Astrocyte (in vitro differentiated cells and primary cell): ENCODE measurements around the gene ATP1A3. TPM values are rescaled to one million over a fixed set of nuclear protein-coding genes. Genes with fewer than 3 reads are reported as not detected.

ENCODE experiments used
- DNase-seq: peaks from one replicate; pipeline ENCODE4 v3.0.0-alpha.2; 2010; ENCODE audit warnings: low read depth
- FAIRE-seq: peaks from 2 replicates; lab custom pipeline; 2011; peaks lifted over from hg19 to GRCh38; lab: Jason Lieb, UNC
- H2AFZ ChIP-seq: 2 replicates; pipeline ENCODE4 v1.6.0; 2012; ENCODE audit warnings: low read depth, low read length, inconsistent platforms
- H3K27ac ChIP-seq: 2 replicates; pipeline ENCODE4 v1.5.1; 2011; ENCODE audit warnings: low read depth, low read length, inconsistent platforms
- H3K27me3 ChIP-seq: 2 replicates; pipeline ENCODE4 v1.6.0; 2011; ENCODE audit warnings: low read length, inconsistent platforms; ENCODE audit not compliant: insufficient read depth
- H3K36me3 ChIP-seq: 2 replicates; pipeline ENCODE4 v1.5.1; 2011; ENCODE audit warnings: low read length, inconsistent platforms; ENCODE audit not compliant: insufficient read depth
- H3K4me1 ChIP-seq: 2 replicates; pipeline ENCODE4 v1.5.1; 2011; ENCODE audit warnings: low read length, inconsistent platforms; ENCODE audit not compliant: insufficient read depth
- H3K4me2 ChIP-seq: 2 replicates; pipeline ENCODE4 v1.6.0; 2012; ENCODE audit warnings: low read length, inconsistent platforms
- H3K4me3 ChIP-seq: 2 replicates; pipeline ENCODE4 v1.5.1; 2011; ENCODE audit warnings: low read depth, mild to moderate bottlenecking, low read length, inconsistent platforms; ENCODE audit not compliant: insufficient read depth
- H3K79me2 ChIP-seq: 2 replicates; pipeline ENCODE4 v1.6.0; 2012; ENCODE audit warnings: mild to moderate bottlenecking, low read length, inconsistent platforms; ENCODE audit not compliant: insufficient read depth
- H3K9ac ChIP-seq: 2 replicates; pipeline ENCODE4 v1.6.0; 2012; ENCODE audit warnings: mild to moderate bottlenecking, low read length, inconsistent platforms
- H3K9me3 ChIP-seq: 2 replicates; pipeline ENCODE4 v1.5.1; 2012; ENCODE audit warnings: low read depth, mild to moderate bottlenecking, low read length, inconsistent platforms; ENCODE audit not compliant: insufficient read depth
- H4K20me1 ChIP-seq: 2 replicates; pipeline ENCODE4 v1.6.0; 2012; ENCODE audit warnings: low read length, inconsistent platforms; ENCODE audit not compliant: insufficient read depth
- H3K27ac Mint-ChIP-seq: one replicate; pipeline ENCODE4 v1.8.0; 2021; ENCODE audit warnings: mild to moderate bottlenecking, mixed read lengths; ENCODE audit not compliant: unreplicated experiment
- H3K27me3 Mint-ChIP-seq: one replicate; pipeline ENCODE4 v1.8.0; 2021; ENCODE audit warnings: low read depth, mixed read lengths; ENCODE audit not compliant: unreplicated experiment
- H3K36me3 Mint-ChIP-seq: one replicate; pipeline ENCODE4 v1.8.0; 2021; ENCODE audit warnings: low read depth, mixed read lengths; ENCODE audit not compliant: unreplicated experiment
- H3K4me1 Mint-ChIP-seq: one replicate; pipeline ENCODE4 v1.8.0; 2021; ENCODE audit warnings: low read depth, mixed read lengths; ENCODE audit not compliant: unreplicated experiment
- H3K4me3 Mint-ChIP-seq: one replicate; pipeline ENCODE4 v1.8.0; 2021; ENCODE audit warnings: mild to moderate bottlenecking, moderate library complexity, mixed read lengths; ENCODE audit not compliant: unreplicated experiment
- H3K9me3 Mint-ChIP-seq: one replicate; pipeline ENCODE4 v1.8.0; 2021; ENCODE audit warnings: mild to moderate bottlenecking, mixed read lengths; ENCODE audit not compliant: unreplicated experiment
- EZH2 ChIP-seq: IDR thresholded peaks from 2 replicates; pipeline ENCODE4 v1.6.1; 2012; ENCODE audit warnings: mild to moderate bottlenecking, low read length, inconsistent platforms; ENCODE audit not compliant: insufficient read depth
- total RNA-seq: library from RNA; stranded (reverse); gene quantifications from 2 replicates; pipeline ENCODE4 v1.2.1, GENCODE V29; 2021
- TF ChIP-seq, protein P1 (sequence below): IDR thresholded peaks from 2 replicates; pipeline ENCODE4 v1.5.1; 2011; ENCODE audit warnings: low read depth, mild to moderate bottlenecking, inconsistent platforms, low read length, moderate library complexity; ENCODE audit not compliant: insufficient read depth

ATP1A3 gene
- total RNA-seq, 1 donor from 2014 or later = 3.4 TPM

DNA sequence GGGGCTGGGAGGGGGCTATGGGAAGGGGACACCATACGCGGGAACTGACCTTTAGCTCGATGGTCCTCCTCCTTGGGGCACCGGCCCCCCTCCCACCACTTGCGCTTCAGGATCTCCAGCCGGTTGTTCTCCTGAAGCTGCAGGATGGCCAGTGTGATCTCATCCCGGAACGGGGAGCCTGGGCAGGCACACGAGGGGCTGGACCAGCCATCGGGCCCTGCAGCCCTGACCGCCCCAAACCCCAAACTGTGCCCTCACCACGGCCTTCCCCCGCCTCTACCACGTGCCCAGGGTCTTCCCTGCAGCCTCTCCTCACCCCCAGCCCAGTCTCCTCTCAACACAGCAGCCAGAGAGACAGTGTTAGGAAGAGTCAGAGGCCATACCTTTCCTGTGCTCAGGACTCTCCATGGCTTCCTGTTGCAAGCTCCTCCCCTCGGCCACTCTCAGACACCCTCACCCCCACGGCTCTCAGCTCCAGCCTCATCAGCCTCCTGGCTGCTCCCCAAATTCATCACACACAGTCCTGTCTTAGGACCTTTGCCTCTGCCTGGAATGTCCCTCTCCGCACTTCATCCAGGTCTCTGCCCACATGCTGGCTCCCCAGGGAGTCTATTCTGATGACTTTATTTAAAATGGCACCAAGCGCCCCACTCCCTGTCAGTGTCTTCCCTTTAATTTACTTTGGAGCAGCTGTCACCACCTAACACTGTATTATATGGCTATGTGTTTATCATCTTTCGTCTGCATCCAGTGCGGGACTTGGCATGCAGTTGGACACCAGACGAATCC is 9.7 kb upstream of the ATP1A3 start:
- Histone ChIP-seq H3K4me2 (no peak overlapping the region), H3K36me3 (no peaks in the 10 kb centered on the region), H4K20me1 (peaks cover 6% of the 10 kb centered on the region), H3K27me3 (peaks cover 22% of the 10 kb centered on the region), H3K4me3 (no peak overlapping the region), H3K4me1 (no peaks in the 10 kb centered on the region), H3K9ac (no peak overlapping the region), H3K27ac (no peak overlapping the region), H3K79me2 (no peaks in the 10 kb centered on the region), H2AFZ (no peak overlapping the region), H3K9me3 (no peaks in the 10 kb centered on the region)
- H3K36me3 Mint-ChIP-seq = peaks cover 20% of the 10 kb centered on the region
- DNase-seq (no peak), FAIRE-seq (no peak)
- peaks cover 2% of the 10 kb centered on the region for H3K4me1 Mint-ChIP-seq
- H3K27me3 Mint-ChIP-seq = peaks cover 50% of the 10 kb centered on the region
- TF ChIP-seq, protein P1, sequence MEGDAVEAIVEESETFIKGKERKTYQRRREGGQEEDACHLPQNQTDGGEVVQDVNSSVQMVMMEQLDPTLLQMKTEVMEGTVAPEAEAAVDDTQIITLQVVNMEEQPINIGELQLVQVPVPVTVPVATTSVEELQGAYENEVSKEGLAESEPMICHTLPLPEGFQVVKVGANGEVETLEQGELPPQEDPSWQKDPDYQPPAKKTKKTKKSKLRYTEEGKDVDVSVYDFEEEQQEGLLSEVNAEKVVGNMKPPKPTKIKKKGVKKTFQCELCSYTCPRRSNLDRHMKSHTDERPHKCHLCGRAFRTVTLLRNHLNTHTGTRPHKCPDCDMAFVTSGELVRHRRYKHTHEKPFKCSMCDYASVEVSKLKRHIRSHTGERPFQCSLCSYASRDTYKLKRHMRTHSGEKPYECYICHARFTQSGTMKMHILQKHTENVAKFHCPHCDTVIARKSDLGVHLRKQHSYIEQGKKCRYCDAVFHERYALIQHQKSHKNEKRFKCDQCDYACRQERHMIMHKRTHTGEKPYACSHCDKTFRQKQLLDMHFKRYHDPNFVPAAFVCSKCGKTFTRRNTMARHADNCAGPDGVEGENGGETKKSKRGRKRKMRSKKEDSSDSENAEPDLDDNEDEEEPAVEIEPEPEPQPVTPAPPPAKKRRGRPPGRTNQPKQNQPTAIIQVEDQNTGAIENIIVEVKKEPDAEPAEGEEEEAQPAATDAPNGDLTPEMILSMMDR = no peak
- no peak for TF ChIP-seq EZH2
- no peak overlapping the region for H3K27ac Mint-ChIP-seq
- peak overlapping the region; percentile 37 for H3K4me3 Mint-ChIP-seq
- H3K9me3 Mint-ChIP-seq = peaks cover 12% of the 10 kb centered on the region

- Histone ChIP-seq H3K27ac (no peak overlapping the region), H3K27me3 (peaks cover 41% of the 10 kb centered on the region), H3K36me3 (no peaks in the 10 kb centered on the region), H3K4me2 (no peak overlapping the region), H2AFZ (no peak overlapping the region), H3K79me2 (no peaks in the 10 kb centered on the region), H3K9me3 (no peaks in the 10 kb centered on the region), H3K4me3 (no peak overlapping the region), H4K20me1 (peaks cover 13% of the 10 kb centered on the region), H3K4me1 (no peaks in the 10 kb centered on the region), H3K9ac (no peak overlapping the region)
- Mint-ChIP-seq H3K9me3 (peaks cover 13% of the 10 kb centered on the region), H3K27ac (peak overlapping the region; percentile 64), H3K27me3 (peaks cover 80% of the 10 kb centered on the region), H3K4me1 (peaks cover 7% of the 10 kb centered on the region), H3K4me3 (peak overlapping the region; percentile 78), H3K36me3 (peaks cover 15% of the 10 kb centered on the region)
- FAIRE-seq (no peak), DNase-seq (no peak)
- TF ChIP-seq EZH2 = no peak
- TF ChIP-seq, protein P1 = no peak
Observed at GRCh38 chr19:41999878-42000208, 5.8 kb upstream of the ATP1A3 start.
